HG02852 (cell line): ENCODE data around the gene OR2G6.
"Not testable (repeated sequence)": the region's sequence is repeated elsewhere in the genome, so short reads cannot be mapped to it uniquely, and the experiment has no call there.

Experiments
- ATAC-seq: cut with Tn5 transposase; IDR thresholded peaks from one replicate; pipeline ENCODE4 v1.9.1; 2021; ENCODE audit warnings: mild to moderate bottlenecking, moderate library complexity; ENCODE audit not compliant: unreplicated experiment

OR2G6 gene

GRCh38 chr1:248507773-248508172, at the start of gene OR2G6:
Gene OR2G6 (plus strand): TSS chr1:248508073. CDS start chr1:248521647, 13,574 bp downstream.
- not testable (repeated sequence) for ATAC-seq

DNA sequence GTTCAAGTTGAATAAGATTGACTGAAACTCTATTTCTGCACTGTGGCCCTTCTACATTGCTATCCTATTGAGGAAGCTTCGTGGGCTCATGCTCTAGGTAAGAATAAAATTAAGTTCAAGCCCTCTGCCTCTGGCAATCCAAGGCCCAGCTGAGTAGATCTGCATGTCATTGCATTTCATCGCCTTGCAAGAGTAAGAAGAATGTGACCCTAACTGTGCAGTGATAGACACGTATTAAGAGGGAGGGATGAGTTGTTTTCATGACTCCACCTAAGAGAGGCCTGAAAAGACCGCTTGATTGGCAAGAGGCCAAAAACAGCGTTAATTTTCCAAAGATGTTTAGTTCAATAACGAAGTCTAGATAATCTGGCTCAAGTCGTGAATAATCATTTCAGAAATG, 48.8 kb upstream of the OR2G6 start:
- not testable (repeated sequence) for ATAC-seq

DNA sequence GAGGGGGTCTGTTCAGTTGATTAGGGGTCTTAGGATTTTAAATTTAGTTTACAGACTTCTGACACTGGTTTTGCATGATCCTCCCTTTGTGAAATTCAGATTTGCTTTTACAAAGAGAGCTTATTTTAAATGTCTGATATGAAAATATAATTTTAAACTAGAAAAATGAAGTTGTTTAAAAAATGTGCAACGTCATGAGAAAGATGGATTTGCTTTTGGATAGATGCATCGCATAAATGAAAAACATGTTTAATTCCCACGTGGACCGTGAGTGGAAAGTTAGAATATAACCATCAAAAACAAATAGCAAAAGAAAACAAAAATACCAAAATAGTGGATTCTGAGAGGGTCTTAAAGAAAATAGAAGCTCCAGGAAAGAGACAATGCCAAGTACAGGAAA, 36.7 kb upstream of the OR2G6 start:
- ATAC-seq = no peak

- not testable (repeated sequence) for ATAC-seq
Observed at GRCh38 chr1:248472111-248472510, 35.8 kb upstream of the OR2G6 start.

DNA sequence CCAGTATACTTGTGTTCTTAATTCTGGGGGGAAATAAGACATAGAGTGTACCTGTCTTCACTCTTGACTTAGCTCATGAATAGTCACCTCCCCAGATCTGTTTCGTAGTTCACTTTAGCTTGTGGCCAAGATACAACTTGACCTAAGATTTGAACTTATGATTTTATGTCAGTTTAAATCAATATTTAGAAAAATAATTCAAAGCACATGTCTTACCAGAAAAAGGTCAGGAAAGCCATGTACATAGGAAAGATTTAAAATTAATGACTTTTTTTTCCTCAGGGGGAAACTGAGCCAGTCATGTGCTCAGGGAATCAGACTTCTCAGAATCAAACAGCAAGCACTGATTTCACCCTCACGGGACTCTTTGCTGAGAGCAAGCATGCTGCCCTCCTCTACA, 34.8 kb upstream of the OR2G6 start, which contains the start of gene OR2T3:
Gene OR2T3, plus strand, starts transcription at position 301 of the 400 bp plus-strand sequence. Its CDS starts 0 bp downstream, at position 301.
- not testable (repeated sequence) for ATAC-seq

GRCh38 chr1:248475660-248476059, 32.2 kb upstream of the OR2G6 start:
- ATAC-seq = peak; percentile 89

- ATAC-seq = peak; percentile 87
Observed at GRCh38 chr1:248481686-248482579, 25.9 kb upstream of the OR2G6 start.

DNA sequence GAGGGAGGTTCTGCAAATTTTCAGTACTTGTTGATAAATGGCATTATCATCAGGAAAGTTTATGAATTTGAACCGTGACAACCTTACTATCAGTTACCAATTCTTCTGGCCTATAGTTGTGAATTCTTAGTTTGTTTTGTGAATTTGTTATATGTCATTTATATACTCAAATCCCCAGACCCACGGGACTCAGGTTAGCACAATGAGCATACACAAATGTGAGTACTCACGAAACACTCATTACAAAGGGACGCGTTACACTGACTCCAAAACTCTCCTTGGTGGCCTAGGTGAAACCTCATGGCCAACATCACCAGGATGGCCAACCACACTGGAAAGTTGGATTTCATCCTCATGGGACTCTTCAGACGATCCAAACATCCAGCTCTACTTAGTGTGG, 19.6 kb upstream of the OR2G6 start, which contains the start of gene OR2T5:
Gene OR2T5, plus strand, starts transcription at position 301 of the 400 bp plus-strand sequence. Its CDS starts 0 bp downstream, at position 301.
- ATAC-seq = not testable (repeated sequence)

DNA sequence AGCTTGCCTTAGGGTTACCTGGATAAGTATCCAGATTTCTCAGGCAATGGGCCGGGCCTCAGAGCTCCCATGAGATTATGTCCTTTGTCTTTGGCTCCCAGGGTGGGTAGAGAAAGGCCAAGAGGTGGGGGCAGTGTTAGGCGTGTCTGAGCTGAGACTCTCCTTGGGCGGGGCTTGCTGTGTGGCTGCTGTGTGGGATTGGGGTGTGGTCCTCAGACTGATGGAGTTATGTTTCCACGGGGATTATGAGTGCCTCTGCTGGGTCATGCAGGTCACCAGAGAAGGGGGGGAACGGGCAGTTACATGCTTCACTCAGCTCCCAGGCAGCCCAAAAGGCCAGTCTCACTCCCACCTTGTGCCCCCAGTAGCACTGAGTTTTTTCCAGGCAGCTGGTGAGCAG, 11.2 kb upstream of the OR2G6 start:
- ATAC-seq = not testable (repeated sequence)

DNA sequence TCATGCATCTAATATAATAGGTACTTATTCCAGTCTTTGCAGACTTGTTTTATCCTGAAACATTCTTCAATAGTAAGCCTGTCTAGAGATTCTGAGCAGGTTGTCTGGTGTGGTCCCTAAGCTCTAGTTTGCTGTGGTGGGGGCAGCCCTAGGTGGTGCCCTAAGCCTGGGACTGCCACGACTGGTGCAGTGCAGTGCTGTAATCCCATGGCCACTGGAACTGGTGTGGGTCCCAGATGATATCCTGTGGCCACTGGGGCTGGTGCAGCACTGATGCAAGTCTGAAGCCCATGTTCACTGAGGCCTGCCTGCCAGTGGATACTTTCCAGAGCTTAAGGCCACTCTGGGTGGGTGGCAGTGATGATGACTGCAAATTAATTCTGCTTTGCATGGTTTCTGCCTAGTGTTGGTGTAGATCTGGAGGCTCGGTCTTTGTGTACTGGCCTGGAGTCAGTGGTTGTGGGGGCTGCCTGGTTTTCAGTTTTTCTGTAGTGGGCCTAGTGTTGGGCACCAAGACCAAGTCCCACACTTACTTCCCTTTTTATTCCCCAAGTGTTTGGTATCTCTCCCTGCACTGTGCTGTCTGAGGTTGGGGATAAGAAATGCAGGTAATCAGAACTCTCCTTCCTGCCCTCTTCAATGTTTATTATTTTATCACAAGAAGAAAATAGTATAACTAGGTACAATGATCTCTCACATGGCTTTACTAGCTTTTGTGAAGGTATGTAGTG, 7.4 kb upstream of the OR2G6 start:
- not testable (repeated sequence) for ATAC-seq

DNA sequence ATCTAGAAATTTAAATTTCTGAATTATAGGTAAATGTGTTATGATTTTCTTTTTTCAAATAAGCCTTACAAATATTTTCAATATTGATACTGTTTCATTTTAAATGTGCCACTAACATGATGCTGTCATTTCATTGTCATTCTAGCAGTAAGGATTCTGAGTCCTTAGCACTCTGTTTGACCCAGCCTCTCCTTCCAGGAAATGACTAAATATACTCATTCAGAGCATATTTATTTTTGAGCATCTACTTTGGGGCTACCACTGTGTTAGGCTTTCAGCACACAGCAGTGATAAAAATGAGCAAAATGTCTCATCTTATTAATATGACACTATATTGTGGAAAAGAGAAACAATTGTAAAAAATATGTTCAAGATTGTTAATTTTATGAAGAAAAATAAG, 2.3 kb downstream of the OR2G6 start:
- ATAC-seq = not testable (repeated sequence)

DNA sequence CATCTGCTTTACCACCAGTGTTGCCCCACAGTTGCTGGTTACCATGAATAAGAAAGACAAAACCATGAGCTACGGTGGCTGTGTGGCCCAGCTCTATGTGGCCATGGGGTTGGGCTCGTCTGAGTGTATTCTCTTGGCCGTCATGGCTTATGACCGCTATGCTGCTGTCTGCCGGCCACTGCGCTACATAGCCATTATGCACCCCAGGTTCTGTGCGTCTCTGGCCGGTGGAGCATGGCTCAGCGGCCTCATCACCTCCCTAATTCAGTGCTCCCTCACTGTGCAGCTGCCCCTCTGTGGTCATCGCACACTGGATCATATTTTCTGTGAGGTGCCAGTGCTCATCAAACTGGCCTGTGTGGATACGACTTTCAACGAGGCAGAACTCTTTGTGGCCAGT, 14.0 kb downstream of the OR2G6 start:
- no peak for ATAC-seq

GRCh38 chr1:248537449-248537848, 29.6 kb downstream of the OR2G6 start:
- ATAC-seq = not testable (repeated sequence)

DNA sequence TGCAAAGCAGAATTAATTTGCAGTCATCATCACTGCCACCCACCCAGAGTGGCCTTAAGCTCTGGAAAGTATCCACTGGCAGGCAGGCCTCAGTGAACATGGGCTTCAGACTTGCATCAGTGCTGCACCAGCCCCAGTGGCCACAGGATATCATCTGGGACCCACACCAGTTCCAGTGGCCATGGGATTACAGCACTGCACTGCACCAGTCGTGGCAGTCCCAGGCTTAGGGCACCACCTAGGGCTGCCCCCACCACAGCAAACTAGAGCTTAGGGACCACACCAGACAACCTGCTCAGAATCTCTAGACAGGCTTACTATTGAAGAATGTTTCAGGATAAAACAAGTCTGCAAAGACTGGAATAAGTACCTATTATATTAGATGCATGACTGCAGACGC, 39.5 kb downstream of the OR2G6 start:
- not testable (repeated sequence) for ATAC-seq

DNA sequence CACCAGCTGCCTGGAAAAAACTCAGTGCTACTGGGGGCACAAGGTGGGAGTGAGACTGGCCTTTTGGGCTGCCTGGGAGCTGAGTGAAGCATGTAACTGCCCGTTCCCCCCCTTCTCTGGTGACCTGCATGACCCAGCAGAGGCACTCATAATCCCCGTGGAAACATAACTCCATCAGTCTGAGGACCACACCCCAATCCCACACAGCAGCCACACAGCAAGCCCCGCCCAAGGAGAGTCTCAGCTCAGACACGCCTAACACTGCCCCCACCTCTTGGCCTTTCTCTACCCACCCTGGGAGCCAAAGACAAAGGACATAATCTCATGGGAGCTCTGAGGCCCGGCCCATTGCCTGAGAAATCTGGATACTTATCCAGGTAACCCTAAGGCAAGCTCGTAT, 43.2 kb downstream of the OR2G6 start:
- not testable (repeated sequence) for ATAC-seq

- not testable (repeated sequence) for ATAC-seq
Observed at GRCh38 chr1:248562672-248563071, 54.8 kb downstream of the OR2G6 start, which contains the start of gene OR2T29. Gene OR2T29 (minus strand): TSS chr1:248562772. CDS start chr1:248559491, 3,281 bp downstream.

DNA sequence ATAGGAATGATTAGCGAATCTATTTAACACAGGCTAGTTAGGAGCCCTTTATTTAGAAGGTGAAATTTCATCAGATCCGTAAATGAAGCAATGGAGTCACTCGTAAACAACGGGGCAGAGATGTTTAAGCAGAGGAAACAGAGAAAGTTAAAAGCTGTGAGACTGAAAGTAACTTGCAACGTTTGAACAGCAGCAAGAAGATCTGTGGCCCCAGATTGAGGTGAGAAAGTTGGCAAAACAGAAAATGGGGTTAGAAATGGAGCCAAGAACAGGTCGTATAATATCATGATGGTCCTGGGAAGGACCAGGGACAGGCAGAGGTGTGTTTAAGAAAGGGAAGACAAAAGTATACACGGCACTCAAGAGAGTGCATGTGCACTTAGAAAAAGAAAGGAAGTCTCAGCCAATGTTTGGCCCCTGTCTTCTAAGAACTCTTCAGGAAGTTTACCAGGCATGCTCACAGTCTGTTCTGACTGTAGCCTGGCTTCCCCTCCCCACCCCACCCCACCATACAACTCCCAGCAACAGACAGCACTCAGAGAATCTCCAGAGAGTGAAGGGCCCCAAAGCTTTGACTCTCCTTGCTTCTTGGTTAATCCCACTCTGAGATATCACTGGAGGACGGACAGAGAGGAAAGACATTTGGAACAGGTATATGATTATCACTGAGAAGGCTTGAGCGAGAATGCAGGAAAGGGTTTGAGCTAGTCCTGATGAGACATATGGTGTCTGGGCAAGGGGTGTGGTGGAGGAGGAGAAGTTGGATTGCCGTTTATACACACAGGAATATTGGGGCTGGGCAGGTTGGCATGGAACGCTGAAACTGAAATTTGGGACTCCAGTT, 57.9 kb downstream of the OR2G6 start:
- ATAC-seq = peak; percentile 80

DNA sequence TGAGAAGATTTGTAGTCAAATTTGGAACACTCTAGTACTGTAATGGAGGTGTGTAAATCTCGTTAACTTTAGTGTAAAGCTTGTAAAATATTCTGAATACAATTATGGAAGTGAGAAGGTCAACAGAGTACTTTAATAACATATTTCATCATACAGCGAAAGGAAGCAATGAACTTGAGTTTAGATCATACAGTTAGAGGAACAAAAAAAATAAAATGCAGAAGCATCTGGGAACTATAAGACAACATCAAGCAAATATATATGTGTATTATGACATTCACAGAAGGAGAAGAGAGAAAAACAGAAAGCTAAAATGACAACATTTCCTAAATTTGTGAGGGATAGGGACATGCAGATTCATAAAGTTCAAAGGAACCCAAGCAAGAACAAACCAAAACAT, 61.2 kb downstream of the OR2G6 start:
- not testable (repeated sequence) for ATAC-seq

GRCh38 chr1:248570811-248571210, 62.9 kb downstream of the OR2G6 start:
- ATAC-seq = not testable (repeated sequence)

DNA sequence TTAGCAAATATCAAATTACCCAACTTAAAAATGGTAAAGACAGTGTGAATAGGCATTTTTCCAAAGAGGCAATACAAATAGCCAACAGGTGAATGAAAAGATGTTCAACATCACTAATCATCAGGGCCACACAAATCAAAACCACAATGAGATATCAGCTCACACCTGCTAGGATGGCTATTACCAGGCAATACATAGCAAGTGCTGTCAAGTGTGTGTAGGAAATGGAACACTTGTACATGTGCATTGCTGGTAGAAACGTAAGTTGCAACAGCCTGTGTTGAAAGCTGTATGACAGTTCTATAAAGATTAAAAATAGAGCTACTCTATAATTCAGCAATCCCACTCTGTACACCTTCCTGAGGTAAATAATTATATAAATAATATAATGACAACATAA, 64.2 kb downstream of the OR2G6 start:
- ATAC-seq = peak; percentile 96
